ENCODE results near the gene UMPS. TPM values are rescaled to one million over a fixed set of nuclear protein-coding genes. Genes with fewer than 3 reads are reported as not detected.

UMPS gene
- total and polyA plus RNA-seq, 2 experiments from 2014 or later = 25.9 to 37.3 TPM

DNA sequence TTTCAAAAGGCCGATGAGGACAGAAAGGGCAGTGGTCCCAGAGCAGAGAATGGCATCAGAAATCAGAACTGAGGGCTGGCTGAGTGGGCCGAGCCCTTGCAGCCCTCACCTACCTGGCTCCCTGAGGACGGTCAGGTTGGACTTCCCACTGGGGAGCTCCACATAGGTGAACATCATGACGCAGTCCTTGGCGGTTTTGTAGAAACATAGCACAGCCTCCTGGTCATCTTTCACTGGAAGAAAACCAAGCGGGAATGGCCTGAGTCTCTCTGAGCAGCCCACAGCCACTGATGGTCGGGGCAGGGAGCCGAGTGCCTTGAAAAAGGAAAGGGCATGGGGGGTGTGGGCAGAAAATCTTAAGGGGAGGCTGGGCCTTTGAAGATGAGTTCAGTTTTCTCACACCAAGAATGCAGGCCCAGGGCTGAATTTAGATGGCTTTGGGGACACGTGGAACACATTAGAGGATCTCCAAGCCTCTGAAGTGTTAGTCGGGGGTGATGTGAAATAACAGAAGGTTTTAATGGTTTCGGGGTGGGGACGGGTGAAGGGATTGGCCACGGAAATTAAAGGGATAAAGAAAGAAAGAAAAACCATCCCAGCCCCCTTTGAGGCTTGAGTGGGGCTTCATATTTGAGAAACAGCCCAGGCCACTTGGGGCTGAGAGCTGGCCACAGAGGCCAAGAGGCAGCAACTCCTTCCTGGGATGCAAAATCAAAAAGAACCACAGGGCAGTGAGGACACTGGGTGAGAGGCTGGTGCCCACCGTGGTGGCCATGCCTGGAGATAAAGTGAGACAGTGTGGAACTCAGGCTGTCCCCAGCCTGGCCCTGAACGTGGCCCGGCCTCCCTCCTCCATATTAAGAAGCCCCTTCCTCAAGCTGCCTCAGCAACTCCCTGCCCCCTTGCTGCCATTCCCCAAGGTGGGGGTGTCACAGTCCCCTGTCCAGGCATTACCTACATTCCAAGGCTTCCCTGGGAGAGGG is 36.2 kb downstream of the UMPS start:
- 88% methylated on average over 16 of the region's 16 CpGs for WGBS (ENCODE audit: low lambda C conversion rate, missing lambda C conversion rate)
- H3K36me3 ChIP-seq (replicated peaks; ENCODE audit: insufficient read depth, low read depth) = no peaks in the 10 kb centered on the region

DNA sequence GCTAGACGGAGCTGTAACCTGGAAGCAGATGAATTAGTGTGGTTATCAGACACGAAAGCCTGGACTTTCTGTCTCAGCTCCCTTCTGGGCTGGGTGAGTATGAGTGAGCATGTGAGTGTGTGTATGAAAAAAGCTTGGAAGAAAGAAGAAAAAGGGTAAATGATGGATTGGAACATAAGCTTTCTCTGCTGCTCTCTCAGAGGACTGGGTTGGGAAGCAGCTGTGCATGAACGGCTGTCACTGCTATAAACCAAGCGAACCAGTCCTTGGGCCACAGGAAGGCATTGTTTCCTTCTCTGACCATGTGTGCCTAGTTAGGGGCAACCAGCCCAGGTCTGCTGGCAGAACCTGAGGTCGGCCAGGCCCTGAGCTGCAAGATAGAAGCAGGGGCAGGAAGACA is 37.0 kb downstream of the UMPS start:
- Histone ChIP-seq H3K4me2 (no peak overlapping the region), H3K27ac (no peak overlapping the region), H2AFZ (no peak overlapping the region), H3K36me3 (replicated peaks; ENCODE audit: insufficient read depth, low read depth) (no peaks in the 10 kb centered on the region), H3K9me2 (replicated peaks; ENCODE audit: insufficient read depth) (no peaks in the 10 kb centered on the region), H3K4me1 (ENCODE audit: insufficient read depth) (peaks cover 29% of the 10 kb centered on the region), H3K4me3 (no peak overlapping the region), H3K9me3 (ENCODE audit: low read depth) (no peaks in the 10 kb centered on the region), H3K27me3 (no peaks in the 10 kb centered on the region), H4K20me1 (ENCODE audit: insufficient read depth, poor library complexity, severe bottlenecking) (no peaks in the 10 kb centered on the region), H3K79me2 (no peaks in the 10 kb centered on the region)
- 85% methylated on average over 5 of the region's 5 CpGs for WGBS (ENCODE audit: low lambda C conversion rate, missing lambda C conversion rate)
- DNase-seq (ENCODE audit: low spot score) = no peak
- TF ChIP-seq EZH2phosphoT487 (IDR thresholded peaks at IDR 0.05; ENCODE audit: low read depth, severe bottlenecking, unreplicated experiment) (no peak), EZH2 (IDR thresholded peaks at IDR 0.05; ENCODE audit: borderline replicate concordance) (no peak)
- TF ChIP-seq, protein P1, sequence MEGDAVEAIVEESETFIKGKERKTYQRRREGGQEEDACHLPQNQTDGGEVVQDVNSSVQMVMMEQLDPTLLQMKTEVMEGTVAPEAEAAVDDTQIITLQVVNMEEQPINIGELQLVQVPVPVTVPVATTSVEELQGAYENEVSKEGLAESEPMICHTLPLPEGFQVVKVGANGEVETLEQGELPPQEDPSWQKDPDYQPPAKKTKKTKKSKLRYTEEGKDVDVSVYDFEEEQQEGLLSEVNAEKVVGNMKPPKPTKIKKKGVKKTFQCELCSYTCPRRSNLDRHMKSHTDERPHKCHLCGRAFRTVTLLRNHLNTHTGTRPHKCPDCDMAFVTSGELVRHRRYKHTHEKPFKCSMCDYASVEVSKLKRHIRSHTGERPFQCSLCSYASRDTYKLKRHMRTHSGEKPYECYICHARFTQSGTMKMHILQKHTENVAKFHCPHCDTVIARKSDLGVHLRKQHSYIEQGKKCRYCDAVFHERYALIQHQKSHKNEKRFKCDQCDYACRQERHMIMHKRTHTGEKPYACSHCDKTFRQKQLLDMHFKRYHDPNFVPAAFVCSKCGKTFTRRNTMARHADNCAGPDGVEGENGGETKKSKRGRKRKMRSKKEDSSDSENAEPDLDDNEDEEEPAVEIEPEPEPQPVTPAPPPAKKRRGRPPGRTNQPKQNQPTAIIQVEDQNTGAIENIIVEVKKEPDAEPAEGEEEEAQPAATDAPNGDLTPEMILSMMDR (IDR thresholded peaks at IDR 0.05; ENCODE audit: poor library complexity) = no peak

More for the DNA sequence above, 36.2 kb downstream of the UMPS start:
- no peaks in the 10 kb centered on the region for H4K20me1 ChIP-seq (ENCODE audit: insufficient read depth, poor library complexity, severe bottlenecking)
- no peak overlapping the region for H3K4me3 ChIP-seq
- no peaks in the 10 kb centered on the region for H3K9me3 ChIP-seq (ENCODE audit: low read depth)
- no peak overlapping the region for H3K27ac ChIP-seq
- H3K79me2 ChIP-seq = no peaks in the 10 kb centered on the region
- DNase-seq (ENCODE audit: low spot score) = no peak
- peaks cover 28% of the 10 kb centered on the region for H3K4me1 ChIP-seq (ENCODE audit: insufficient read depth)
- H3K9me2 ChIP-seq (replicated peaks; ENCODE audit: insufficient read depth) = no peaks in the 10 kb centered on the region
- no peak overlapping the region for H2AFZ ChIP-seq
- no peaks in the 10 kb centered on the region for H3K27me3 ChIP-seq
- no peak overlapping the region for H3K4me2 ChIP-seq
- TF ChIP-seq EZH2phosphoT487 (IDR thresholded peaks at IDR 0.05; ENCODE audit: low read depth, severe bottlenecking, unreplicated experiment) (no peak), EZH2 (IDR thresholded peaks at IDR 0.05; ENCODE audit: borderline replicate concordance) (no peak)
- TF ChIP-seq, protein P1 (IDR thresholded peaks at IDR 0.05; ENCODE audit: poor library complexity) = no peak

DNA sequence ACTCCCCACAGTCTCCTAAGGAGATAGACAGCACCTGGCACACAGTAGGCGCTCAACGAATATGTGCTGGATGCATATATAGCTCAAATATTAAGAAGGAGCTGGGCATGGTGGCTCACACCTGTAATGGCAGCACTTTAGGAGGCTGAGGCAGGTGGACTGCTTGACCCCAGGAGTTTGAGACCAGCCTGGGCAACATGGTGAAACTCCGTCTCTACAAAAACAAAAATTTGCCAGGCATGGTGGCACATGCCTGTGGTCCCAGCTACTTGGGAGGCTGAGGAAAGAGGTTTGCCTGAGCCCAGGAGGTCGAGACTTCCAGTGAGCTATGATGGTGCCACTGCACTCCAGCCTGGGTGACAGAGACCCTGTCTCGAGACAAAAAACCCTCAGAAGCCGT is 37.4 kb downstream of the UMPS start:
- Histone ChIP-seq H3K9me2 (replicated peaks; ENCODE audit: insufficient read depth) (no peaks in the 10 kb centered on the region), H3K4me2 (no peak overlapping the region), H2AFZ (no peak overlapping the region), H3K27ac (no peak overlapping the region), H3K4me3 (no peak overlapping the region), H3K27me3 (no peaks in the 10 kb centered on the region), H3K79me2 (no peaks in the 10 kb centered on the region), H4K20me1 (ENCODE audit: insufficient read depth, poor library complexity, severe bottlenecking) (no peaks in the 10 kb centered on the region), H3K9me3 (ENCODE audit: low read depth) (no peaks in the 10 kb centered on the region), H3K4me1 (ENCODE audit: insufficient read depth) (peaks cover 32% of the 10 kb centered on the region), H3K36me3 (replicated peaks; ENCODE audit: insufficient read depth, low read depth) (no peaks in the 10 kb centered on the region)
- no peak for DNase-seq (ENCODE audit: low spot score)
- 98% methylated on average over 6 of the region's 6 CpGs for WGBS (ENCODE audit: low lambda C conversion rate, missing lambda C conversion rate)
- TF ChIP-seq EZH2 (IDR thresholded peaks at IDR 0.05; ENCODE audit: borderline replicate concordance) = no peak
- TF ChIP-seq, protein P1 (IDR thresholded peaks at IDR 0.05; ENCODE audit: poor library complexity) = no peak
- TF ChIP-seq EZH2phosphoT487 (IDR thresholded peaks at IDR 0.05; ENCODE audit: low read depth, severe bottlenecking, unreplicated experiment) = no peak

Data from hepatocyte (in vitro differentiated cells).